ENCODE data around the gene CPPED1. TPM values are rescaled to one million over a fixed set of nuclear protein-coding genes. Genes with fewer than 3 reads are reported as not detected.

CPPED1 gene
- total RNA-seq, 1 experiment from 2014 or later = 7.7 TPM

DNA sequence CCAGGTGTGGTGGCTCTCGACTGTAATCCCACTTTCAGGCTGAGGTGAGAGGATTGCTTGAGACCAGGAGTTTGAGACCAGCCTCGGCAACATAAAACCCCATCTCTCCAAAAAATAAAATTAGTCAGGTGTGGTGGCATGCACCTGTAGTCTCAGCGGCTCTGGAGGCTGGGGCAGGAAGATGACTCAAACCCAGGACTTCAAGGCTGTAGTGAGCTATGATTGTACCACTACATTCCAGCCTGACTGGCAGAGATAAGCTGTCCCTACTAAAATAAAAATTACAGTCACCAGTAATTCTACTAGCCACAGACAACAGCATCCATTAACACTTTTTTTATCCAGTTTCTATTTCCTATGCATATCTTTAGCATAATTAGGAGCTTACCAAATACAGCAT, 176.3 kb downstream of the CPPED1 start:
- H3K4me3 ChIP-seq (ENCODE audit: low read length) = no peak overlapping the region

DNA sequence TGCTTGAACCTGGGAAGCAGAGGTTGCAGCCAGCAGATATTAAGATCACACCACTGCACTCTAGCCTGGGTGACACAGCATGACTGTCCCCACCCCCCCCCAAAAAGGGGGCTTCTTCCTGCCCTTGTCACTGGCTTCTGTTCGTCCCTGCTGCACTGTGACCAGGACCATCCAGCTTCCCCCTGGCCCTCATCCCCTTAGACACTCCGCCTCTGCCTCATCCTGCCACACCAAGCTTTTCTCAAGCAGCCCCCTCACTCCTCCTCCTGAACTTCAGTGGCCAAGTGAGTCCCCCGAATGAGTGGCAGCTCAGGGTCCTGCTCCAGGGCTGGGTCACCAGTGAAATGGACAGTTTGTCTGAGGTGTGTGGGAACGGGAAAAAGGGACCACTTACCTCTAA, 177.3 kb downstream of the CPPED1 start:
- CTCF ChIA-PET = no interaction called here

More for the DNA sequence above, 176.3 kb downstream of the CPPED1 start:
- ChIA-PET POLR2A (ENCODE audit: unreplicated experiment) (no interaction called here), CTCF (no interaction called here)
- Histone ChIP-seq H2AFZ (ENCODE audit: low read length) (no peak overlapping the region), H3K9me2 (replicated peaks; ENCODE audit: low read length) (no peaks in the 10 kb centered on the region), H3F3A (ENCODE audit: low read length, unreplicated experiment) (no peaks in the 10 kb centered on the region), H3K9ac (ENCODE audit: low read length) (no peak overlapping the region), H3K36me3 (ENCODE audit: low read depth, low read length) (no peaks in the 10 kb centered on the region), H3K27ac (ENCODE audit: low read length) (no peak overlapping the region), H3K4me1 (ENCODE audit: insufficient read depth, low read length) (no peaks in the 10 kb centered on the region), H4K20me1 (ENCODE audit: low read length) (no peaks in the 10 kb centered on the region), H3K79me2 (ENCODE audit: low read length) (no peaks in the 10 kb centered on the region), H3K27me3 (ENCODE audit: low read length) (no peaks in the 10 kb centered on the region; the same call in 1 of the 2 replicates), H3K4me2 (ENCODE audit: low read length) (no peak overlapping the region), H3K9me3 (ENCODE audit: low read length) (no peaks in the 10 kb centered on the region)
- peak; percentile 7 for DNase-seq
- intact Hi-C loops (cut with micrococcal nuclease) = no loop called here
- ATAC-seq = no peak
- TF ChIP-seq EZH2phosphoT487 (IDR thresholded peaks at IDR 0.05; ENCODE audit: borderline replicate concordance, low read length) (no peak), EZH2 (IDR thresholded peaks at IDR 0.05; ENCODE audit: low read length, unreplicated experiment) (no peak)
- TF ChIP-seq, protein P1, sequence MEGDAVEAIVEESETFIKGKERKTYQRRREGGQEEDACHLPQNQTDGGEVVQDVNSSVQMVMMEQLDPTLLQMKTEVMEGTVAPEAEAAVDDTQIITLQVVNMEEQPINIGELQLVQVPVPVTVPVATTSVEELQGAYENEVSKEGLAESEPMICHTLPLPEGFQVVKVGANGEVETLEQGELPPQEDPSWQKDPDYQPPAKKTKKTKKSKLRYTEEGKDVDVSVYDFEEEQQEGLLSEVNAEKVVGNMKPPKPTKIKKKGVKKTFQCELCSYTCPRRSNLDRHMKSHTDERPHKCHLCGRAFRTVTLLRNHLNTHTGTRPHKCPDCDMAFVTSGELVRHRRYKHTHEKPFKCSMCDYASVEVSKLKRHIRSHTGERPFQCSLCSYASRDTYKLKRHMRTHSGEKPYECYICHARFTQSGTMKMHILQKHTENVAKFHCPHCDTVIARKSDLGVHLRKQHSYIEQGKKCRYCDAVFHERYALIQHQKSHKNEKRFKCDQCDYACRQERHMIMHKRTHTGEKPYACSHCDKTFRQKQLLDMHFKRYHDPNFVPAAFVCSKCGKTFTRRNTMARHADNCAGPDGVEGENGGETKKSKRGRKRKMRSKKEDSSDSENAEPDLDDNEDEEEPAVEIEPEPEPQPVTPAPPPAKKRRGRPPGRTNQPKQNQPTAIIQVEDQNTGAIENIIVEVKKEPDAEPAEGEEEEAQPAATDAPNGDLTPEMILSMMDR (conservative IDR thresholded peaks at IDR 0.05; ENCODE audit: low read depth, low read length) = no peak
- no TSS peak for BruUV-seq (replicated peaks)

DNA sequence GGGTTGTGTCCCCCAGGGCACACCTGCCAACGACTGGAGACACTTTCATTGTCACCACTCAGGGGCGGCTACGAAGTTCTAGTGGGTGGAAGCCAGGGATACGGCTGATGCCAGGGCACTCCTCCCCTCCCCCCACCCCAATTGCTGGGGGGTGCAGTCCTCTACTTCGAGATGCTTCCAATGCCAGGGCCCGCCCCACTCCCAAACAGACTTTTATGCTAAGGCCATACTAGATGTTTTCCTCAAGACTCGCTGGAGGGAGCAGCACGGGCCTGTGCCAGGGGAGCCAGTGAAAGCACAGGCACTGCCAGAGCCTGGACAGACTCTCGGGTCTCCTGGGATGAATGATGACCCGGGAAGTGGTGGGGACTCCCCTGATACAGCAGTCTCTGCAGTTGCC, 178.0 kb downstream of the CPPED1 start:
- ChIA-PET CTCF (no interaction called here), POLR2A (ENCODE audit: unreplicated experiment) (no interaction called here)
- no peaks in the 10 kb centered on the region for H3K9me3 ChIP-seq (ENCODE audit: low read length)
- no peaks in the 10 kb centered on the region for H3F3A ChIP-seq (ENCODE audit: low read length, unreplicated experiment)
- no peak overlapping the region for H3K27ac ChIP-seq (ENCODE audit: low read length)
- no peak overlapping the region for H2AFZ ChIP-seq (ENCODE audit: low read length)
- H4K20me1 ChIP-seq (ENCODE audit: low read length) = no peaks in the 10 kb centered on the region
- H3K4me1 ChIP-seq (ENCODE audit: insufficient read depth, low read length) = no peaks in the 10 kb centered on the region
- ATAC-seq (no peak), DNase-seq (no peak)
- no peak overlapping the region for H3K4me2 ChIP-seq (ENCODE audit: low read length)
- intact Hi-C loops (cut with micrococcal nuclease) = no loop called here
- no peak overlapping the region for H3K9ac ChIP-seq (ENCODE audit: low read length)
- BruUV-seq (replicated peaks) = no TSS peak
- H3K4me3 ChIP-seq (ENCODE audit: low read length) = no peak overlapping the region
- TF ChIP-seq, protein P1 (conservative IDR thresholded peaks at IDR 0.05; ENCODE audit: low read depth, low read length) = no peak
- no peak for TF ChIP-seq EZH2phosphoT487 (IDR thresholded peaks at IDR 0.05; ENCODE audit: borderline replicate concordance, low read length)
- no peak for TF ChIP-seq EZH2 (IDR thresholded peaks at IDR 0.05; ENCODE audit: low read length, unreplicated experiment)
- H3K27me3 ChIP-seq (ENCODE audit: low read length) = no peaks in the 10 kb centered on the region
- H3K9me2 ChIP-seq (replicated peaks; ENCODE audit: low read length) = no peaks in the 10 kb centered on the region
- no peaks in the 10 kb centered on the region for H3K79me2 ChIP-seq (ENCODE audit: low read length)
- H3K36me3 ChIP-seq (ENCODE audit: low read depth, low read length) = no peaks in the 10 kb centered on the region

More for the DNA sequence above, 177.3 kb downstream of the CPPED1 start:
- Histone ChIP-seq H3K9me2 (replicated peaks; ENCODE audit: low read length) (no peaks in the 10 kb centered on the region), H3K9me3 (ENCODE audit: low read length) (no peaks in the 10 kb centered on the region), H3K79me2 (ENCODE audit: low read length) (no peaks in the 10 kb centered on the region), H3K27ac (ENCODE audit: low read length) (no peak overlapping the region), H3K4me1 (ENCODE audit: insufficient read depth, low read length) (no peaks in the 10 kb centered on the region), H2AFZ (ENCODE audit: low read length) (no peak overlapping the region), H3K9ac (ENCODE audit: low read length) (no peak overlapping the region), H3K27me3 (ENCODE audit: low read length) (no peaks in the 10 kb centered on the region), H4K20me1 (ENCODE audit: low read length) (no peaks in the 10 kb centered on the region), H3K36me3 (ENCODE audit: low read depth, low read length) (no peaks in the 10 kb centered on the region), H3K4me3 (ENCODE audit: low read length) (no peak overlapping the region), H3F3A (ENCODE audit: low read length, unreplicated experiment) (no peaks in the 10 kb centered on the region), H3K4me2 (ENCODE audit: low read length) (no peak overlapping the region)
- no TSS peak for BruUV-seq (replicated peaks)
- TF ChIP-seq, protein P1 (conservative IDR thresholded peaks at IDR 0.05; ENCODE audit: low read depth, low read length) = no peak
- no peak for TF ChIP-seq EZH2 (IDR thresholded peaks at IDR 0.05; ENCODE audit: low read length, unreplicated experiment)
- no peak for TF ChIP-seq EZH2phosphoT487 (IDR thresholded peaks at IDR 0.05; ENCODE audit: borderline replicate concordance, low read length)
- ATAC-seq (no peak), DNase-seq (no peak)
- intact Hi-C loops (cut with micrococcal nuclease) = no loop called here
- POLR2A ChIA-PET (ENCODE audit: unreplicated experiment) = no interaction called here
